BE2C (cell line): ENCODE results near the gene BMP6.

Source experiments
- DNase-seq: peaks from one replicate; pipeline ENCODE4 v3.0.0-alpha.2; 2020
- H3K27me3 ChIP-seq: fragments of 250-450 bp; sonication (Bioruptor Pico); 2 replicates; pipeline ENCODE4 v1.5.1; 2020; ENCODE audit warnings: mild to moderate bottlenecking
- H3K36me3 ChIP-seq: fragments of 250-450 bp; sonication (Bioruptor Pico); 2 replicates; pipeline ENCODE4 v1.5.1; 2020; ENCODE audit warnings: mild to moderate bottlenecking
- H3K4me1 ChIP-seq: fragments of 250-450 bp; sonication (Bioruptor Pico); 2 replicates; pipeline ENCODE4 v1.5.1; 2020
- H3K4me3 ChIP-seq: 2 replicates; pipeline ENCODE4 v1.5.1; 2011; ENCODE audit warnings: low read depth, low read length
- H3K9me3 ChIP-seq: fragments of 250-450 bp; sonication (Bioruptor Pico); 2 replicates; pipeline ENCODE4 v1.5.1; 2020
- TF ChIP-seq, protein P1 (sequence below): IDR thresholded peaks from 2 replicates; pipeline ENCODE4 v1.5.1; 2012; ENCODE audit warnings: mild to moderate bottlenecking, low read depth, low read length

BMP6 gene

DNA sequence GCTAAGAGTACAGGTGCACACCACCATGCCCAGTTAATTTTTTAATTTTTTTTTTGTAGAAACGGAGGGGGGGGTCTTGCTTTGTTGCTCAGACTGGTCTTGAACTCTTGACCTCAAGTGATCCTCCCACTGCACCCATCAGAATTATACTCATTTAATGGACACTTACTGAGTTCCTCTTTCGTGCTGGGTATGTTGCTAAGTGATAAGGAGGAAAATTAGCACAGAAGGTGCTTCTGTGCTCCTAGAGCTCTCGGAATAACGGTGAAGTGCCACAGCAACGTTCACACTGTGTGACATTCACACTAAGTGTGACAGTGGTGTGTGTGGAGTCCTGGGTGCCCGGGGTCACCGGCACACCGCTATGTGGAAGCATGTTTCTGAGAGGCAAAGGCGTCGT, 32.1 kb upstream of the BMP6 start:
- H3K36me3 ChIP-seq: no peaks in the 10 kb centered on the region
- no peaks in the 10 kb centered on the region for H3K4me1 ChIP-seq
- TF ChIP-seq, protein P1, sequence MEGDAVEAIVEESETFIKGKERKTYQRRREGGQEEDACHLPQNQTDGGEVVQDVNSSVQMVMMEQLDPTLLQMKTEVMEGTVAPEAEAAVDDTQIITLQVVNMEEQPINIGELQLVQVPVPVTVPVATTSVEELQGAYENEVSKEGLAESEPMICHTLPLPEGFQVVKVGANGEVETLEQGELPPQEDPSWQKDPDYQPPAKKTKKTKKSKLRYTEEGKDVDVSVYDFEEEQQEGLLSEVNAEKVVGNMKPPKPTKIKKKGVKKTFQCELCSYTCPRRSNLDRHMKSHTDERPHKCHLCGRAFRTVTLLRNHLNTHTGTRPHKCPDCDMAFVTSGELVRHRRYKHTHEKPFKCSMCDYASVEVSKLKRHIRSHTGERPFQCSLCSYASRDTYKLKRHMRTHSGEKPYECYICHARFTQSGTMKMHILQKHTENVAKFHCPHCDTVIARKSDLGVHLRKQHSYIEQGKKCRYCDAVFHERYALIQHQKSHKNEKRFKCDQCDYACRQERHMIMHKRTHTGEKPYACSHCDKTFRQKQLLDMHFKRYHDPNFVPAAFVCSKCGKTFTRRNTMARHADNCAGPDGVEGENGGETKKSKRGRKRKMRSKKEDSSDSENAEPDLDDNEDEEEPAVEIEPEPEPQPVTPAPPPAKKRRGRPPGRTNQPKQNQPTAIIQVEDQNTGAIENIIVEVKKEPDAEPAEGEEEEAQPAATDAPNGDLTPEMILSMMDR: no peak
- H3K27me3 ChIP-seq: peaks cover 19% of the 10 kb centered on the region
- H3K4me3 ChIP-seq: no peak overlapping the region
- no peak for DNase-seq
- no peaks in the 10 kb centered on the region for H3K9me3 ChIP-seq

GRCh38 chr6:7696061-7696460, 29.8 kb upstream of the BMP6 start:
- no peaks in the 10 kb centered on the region for H3K4me1 ChIP-seq
- no peak for DNase-seq
- no peaks in the 10 kb centered on the region; the same call in 1 of the 2 replicates for H3K9me3 ChIP-seq
- H3K4me3 ChIP-seq: no peak overlapping the region
- H3K27me3 ChIP-seq: 0 out of 2 replicates have a peak, but pooled peaks cover 6% of the 10 kb centered on the region
- TF ChIP-seq, protein P1: no peak
- H3K36me3 ChIP-seq: no peaks in the 10 kb centered on the region

DNA sequence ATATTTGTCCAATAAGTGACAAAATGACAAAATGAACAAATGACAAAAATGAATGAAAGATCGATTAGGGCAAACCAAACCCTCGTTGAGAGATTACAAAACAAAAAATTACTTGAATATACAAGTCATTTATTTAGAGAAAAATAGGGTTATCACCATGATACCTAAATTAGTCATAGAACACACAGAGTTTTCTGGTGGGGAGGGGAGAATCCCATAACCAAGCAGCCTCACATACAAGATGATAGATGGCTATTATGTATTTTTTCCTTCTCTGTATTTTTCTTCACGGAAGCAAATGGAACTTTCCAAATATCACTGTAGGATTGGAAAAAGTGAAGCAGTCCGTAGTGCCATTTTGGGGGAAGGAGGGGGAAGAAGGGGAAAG, 28.5 kb upstream of the BMP6 start:
- Histone ChIP-seq H3K9me3 (no peaks in the 10 kb centered on the region; the same call in 1 of the 2 replicates), H3K36me3 (no peaks in the 10 kb centered on the region), H3K27me3 (peaks cover 8% of the 10 kb centered on the region), H3K4me1 (no peaks in the 10 kb centered on the region), H3K4me3 (no peak overlapping the region)
- DNase-seq: no peak
- TF ChIP-seq, protein P1: no peak

- Histone ChIP-seq H3K36me3 (no peaks in the 10 kb centered on the region), H3K4me1 (no peaks in the 10 kb centered on the region), H3K9me3 (no peaks in the 10 kb centered on the region; the same call in 1 of the 2 replicates), H3K4me3 (no peak overlapping the region), H3K27me3 (peaks cover 14% of the 10 kb centered on the region)
- DNase-seq: no peak
- TF ChIP-seq, protein P1: no peak
These were observed 27.9 kb upstream of the BMP6 start for GRCh38 chr6:7697820-7698623.

GRCh38 chr6:7701212-7701834, 24.6 kb upstream of the BMP6 start:
- no peak overlapping the region for H3K4me3 ChIP-seq
- TF ChIP-seq, protein P1: no peak
- peaks cover 30% of the 10 kb centered on the region for H3K27me3 ChIP-seq
- no peak for DNase-seq
- H3K36me3 ChIP-seq: no peaks in the 10 kb centered on the region
- no peaks in the 10 kb centered on the region; the same call in 1 of the 2 replicates for H3K9me3 ChIP-seq
- no peaks in the 10 kb centered on the region for H3K4me1 ChIP-seq
